K562 (cell line): ENCODE measurements around the gene MAPKAPK2. TPM values are rescaled to one million over a fixed set of nuclear protein-coding genes. Genes with fewer than 3 reads are reported as not detected.

Experiments used
- ATAC-seq: fragments of 200-7000 bp; cut with Tn5 transposase; 3 replicates; pipeline ENCODE4 v1.9.1; 2020; ENCODE audit warnings: moderate library complexity
- BruUV-seq: library from RNA; stranded (reverse); fragments of 400-500 nt; replicated peaks from 2 replicates; lab custom pipeline; 2021; lab: Mats Ljungman, UMichigan
- CTCF ChIA-PET: fragments of 300-600 bp; formaldehyde crosslinking; extraction: SDS; loops from one replicate; lab custom pipeline; 2021; ENCODE audit warnings: low intra/inter-chr PET ratio; lab: Yijun Ruan, JAX
- POLR2A ChIA-PET: fragments of 300-600, 350-650 bp; sonication (Branson Sonifier 250); formaldehyde crosslinking; extraction: SDS; loops from one replicate; lab custom pipeline; 2021; ENCODE audit warnings: antibody characterized with exemption, inconsistent platforms; lab: Yijun Ruan, JAX
- DNase-seq, 4 experiments: peaks; one replicate each; pipeline versions ENCODE4 v3.0.0 to v3.0.0-alpha.2; 2011 to 2018; ENCODE audit warnings: low spot score in 3 of 4, mixed read lengths in 3 of 4; ENCODE audit errors: extremely low read depth in 1 of 4
- FAIRE-seq: peaks from 2 replicates; lab custom pipeline; 2011; peaks lifted over from hg19 to GRCh38; lab: Jason Lieb, UNC
- H2AFZ ChIP-seq: 2 replicates; pipeline ENCODE4 v1.6.0; 2011; ENCODE audit warnings: low read depth, low read length, control low read depth, inconsistent platforms
- H3K27ac ChIP-seq: fragments of 200-600 bp; 3 replicates; pipeline ENCODE4 v1.8.0; 2011; ENCODE audit warnings: low read depth, mild to moderate bottlenecking, control low read depth, inconsistent platforms, low read length, moderate library complexity, mixed read lengths; ENCODE audit errors: extremely low read depth
- H3K27me3 ChIP-seq, 2 experiments: fragments of 300-600 bp in 1 of 2; 2 replicates in 1 of 2; 3 replicates in 1 of 2; pipeline versions ENCODE4 v1.6.0 to v1.8.0; 2011; ENCODE audit warnings: inconsistent platforms in 2 of 2, low read length in 2 of 2, mild to moderate bottlenecking in 1 of 2, mixed read lengths in 1 of 2, moderate library complexity in 1 of 2; ENCODE audit not compliant: control insufficient read depth in 2 of 2, insufficient read depth in 2 of 2
- H3K36me3 ChIP-seq: fragments of 300-600 bp; 3 replicates; pipeline ENCODE4 v1.8.0; 2011; ENCODE audit warnings: mild to moderate bottlenecking, low read length, inconsistent platforms; ENCODE audit not compliant: control insufficient read depth, insufficient read depth
- H3K4me1 ChIP-seq, 2 experiments: fragments of 200-600 bp in 1 of 2; replicated peaks in 1 of 2; 2 replicates in 1 of 2; 3 replicates in 1 of 2; pipeline versions ENCODE4 v1.5.1 to v1.8.0; 2011; ENCODE audit warnings: inconsistent platforms in 2 of 2, low read length in 2 of 2, mild to moderate bottlenecking in 1 of 2, mixed read lengths in 1 of 2, moderate library complexity in 1 of 2; ENCODE audit not compliant: control insufficient read depth in 2 of 2, insufficient read depth in 2 of 2
- H3K4me2 ChIP-seq: 2 replicates; pipeline ENCODE4 v1.6.1; 2011; ENCODE audit warnings: low read length, control low read depth, inconsistent platforms, mixed read lengths; ENCODE audit not compliant: insufficient read depth
- H3K4me3 ChIP-seq: fragments of 200-600 bp; sonication (generic), shearing (Covaris generic); 2 replicates; pipeline ENCODE4 v1.5.1; 2016; ENCODE audit warnings: control low read depth, inconsistent platforms
- H3K79me2 ChIP-seq: fragments of 200-600 bp; 3 replicates; pipeline ENCODE4 v1.8.0; 2011; ENCODE audit warnings: low read length, inconsistent platforms; ENCODE audit not compliant: control insufficient read depth, insufficient read depth
- H3K9ac ChIP-seq, 2 experiments: 2 replicates each; pipeline versions ENCODE4 v1.6.0 to v1.6.1; 2011; ENCODE audit warnings: low read depth in 2 of 2, low read length in 2 of 2, control low read depth in 1 of 2, inconsistent platforms in 1 of 2, mild to moderate bottlenecking in 1 of 2, mixed read lengths in 1 of 2; ENCODE audit not compliant: insufficient read depth in 1 of 2
- H3K9me1 ChIP-seq: one replicate; pipeline ENCODE4 v1.6.0; 2011; ENCODE audit warnings: inconsistent platforms, mild to moderate bottlenecking, low read length, moderate library complexity; ENCODE audit not compliant: control insufficient read depth, insufficient read depth
- H3K9me3 ChIP-seq: replicated peaks from 2 replicates; pipeline ENCODE4 v1.5.1; 2011; ENCODE audit warnings: low read depth, low read length, inconsistent platforms; ENCODE audit not compliant: control insufficient read depth, insufficient read depth
- H4K20me1 ChIP-seq: replicated peaks from 2 replicates; pipeline ENCODE4 v1.6.1; 2011; ENCODE audit warnings: low read length, inconsistent platforms, mixed read lengths; ENCODE audit not compliant: control insufficient read depth, insufficient read depth
- ARID1B ChIP-seq: fragments of 450-650 bp; IDR thresholded peaks from 2 replicates; pipeline ENCODE4 v1.6.1; 2016; ENCODE audit warnings: antibody characterized with exemption, mild to moderate bottlenecking, inconsistent platforms
- BCLAF1 ChIP-seq, 2 experiments: fragments of 450-650 bp in 1 of 2; IDR thresholded peaks; 2 replicates each; pipeline ENCODE4 v1.6.1; 2011 to 2017; ENCODE audit warnings: low read depth in 2 of 2, antibody characterized with exemption in 1 of 2, borderline replicate concordance in 1 of 2, low read length in 1 of 2, mild to moderate bottlenecking in 1 of 2, mixed read lengths in 1 of 2; ENCODE audit not compliant: control insufficient read depth in 1 of 2
- CBFA2T2 ChIP-seq: fragments of 450-650 bp; conservative IDR thresholded peaks from 2 replicates; pipeline ENCODE4 v1.6.1; 2017; ENCODE audit warnings: mild to moderate bottlenecking
- CBFA2T3 ChIP-seq: fragments of 450-650 bp; IDR thresholded peaks from 2 replicates; pipeline ENCODE4 v1.6.1; 2017
- CREBBP ChIP-seq: IDR thresholded peaks from one replicate; pipeline ENCODE4 v1.6.1; 2012; ENCODE audit warnings: low read depth, mild to moderate bottlenecking, control low read depth, inconsistent platforms, low read length
- ERF ChIP-seq: fragments of 450-650 bp; formaldehyde crosslinking; IDR thresholded peaks from 2 replicates; pipeline ENCODE4 v1.4.0; 2020; ENCODE audit warnings: mild to moderate bottlenecking, mixed read lengths
- ETS1 ChIP-seq: conservative IDR thresholded peaks from 2 replicates; pipeline ENCODE4 v1.6.1; 2011; ENCODE audit warnings: low read depth, mild to moderate bottlenecking, low read length; ENCODE audit not compliant: control insufficient read depth
- NONO ChIP-seq, 2 experiments: fragments of 200-400 bp in 1 of 2; fragments of 450-650 bp in 1 of 2; formaldehyde crosslinking in 1 of 2; IDR thresholded peaks; 2 replicates each; pipeline ENCODE4 v1.6.1; 2017; ENCODE audit warnings: low read depth in 2 of 2, mild to moderate bottlenecking in 2 of 2, moderate library complexity in 2 of 2, low read length in 1 of 2
- PTTG1 ChIP-seq: fragments of 450-650 bp; IDR thresholded peaks from 2 replicates; pipeline ENCODE4 v1.6.1; 2016; ENCODE audit warnings: low read depth, mild to moderate bottlenecking, missing genetic modification characterization, missing compliant biosample characterization
- PYGO2 ChIP-seq: fragments of 450-650 bp; IDR thresholded peaks from 2 replicates; pipeline ENCODE4 v1.6.1; 2016; ENCODE audit warnings: mild to moderate bottlenecking, missing genetic modification characterization, moderate library complexity, missing compliant biosample characterization
- TAL1 ChIP-seq: fragments of 450-650 bp; IDR thresholded peaks from 2 replicates; pipeline ENCODE4 v1.6.1; 2016; ENCODE audit warnings: mild to moderate bottlenecking
- TCF15 ChIP-seq: fragments of 250-450 bp; sonication (Bioruptor Pico); IDR thresholded peaks from 2 replicates; pipeline ENCODE4 v1.8.0; 2022; ENCODE audit warnings: moderate library complexity, mild to moderate bottlenecking, inconsistent platforms
- TCF3 ChIP-seq: sonication (generic); formaldehyde crosslinking; IDR thresholded peaks from 2 replicates; pipeline ENCODE4 v1.4.0; 2020; ENCODE audit warnings: mild to moderate bottlenecking, missing genetic modification reagents
- TEAD1 ChIP-seq, 2 experiments: fragments of 450-650 bp in 1 of 2; sonication (generic) in 1 of 2; formaldehyde crosslinking; IDR thresholded peaks; 2 replicates each; pipeline versions ENCODE4 v1.4.0 to v1.8.0; 2020 to 2022; ENCODE audit warnings: mild to moderate bottlenecking in 2 of 2, missing genetic modification reagents in 1 of 2
- ZBTB2 ChIP-seq: fragments of 450-650 bp; IDR thresholded peaks from 2 replicates; pipeline ENCODE4 v1.6.1; 2016; ENCODE audit warnings: antibody characterized with exemption
- ZNF121 ChIP-seq: sonication (generic); formaldehyde crosslinking; conservative IDR thresholded peaks from 2 replicates; pipeline ENCODE4 v1.8.0; 2022; ENCODE audit warnings: missing genetic modification reagents
- WGBS: fragments of 100-300 bp; shearing (Covaris generic); methylation state at CpG from one replicate; pipeline ENCODE4 v1.1.6; 2016; ENCODE audit warnings: low coverage, mixed read lengths; ENCODE audit not compliant: insufficient coverage; ENCODE audit errors: missing lambda C conversion rate; 5-methylcytosine and 5-hydroxymethylcytosine counted together
- in situ Hi-C: fragments of 300-500 bp; cut with MboI; formaldehyde crosslinking; loops from 4 replicates; pipeline ENCODE4 v1.15.0; 2018; ENCODE audit warnings: inconsistent platforms, mixed read lengths
- intact Hi-C: fragments of 100-400 bp; cut with micrococcal nuclease; formaldehyde crosslinking; loops from 2 replicates; pipeline ENCODE4 v1.14.2; 2022
- polyA plus RNA-seq, 8 experiments: library from polyadenylated mRNA; depleted of rRNA in 4 of 8; stranded (reverse) in 5 of 8; unstranded in 3 of 8; fragments of >200 nt; fragmentation: Nextera tagmentation in 2 of 8; fragmentation: Illumina TruSeq in 1 of 8; extraction: Ambion mirVana in 2 of 8; extraction: Trizol in 1 of 8; gene quantifications; 2 replicates each; pipeline versions ENCODE4 v1.2.1 to v1.2.3, GENCODE V29; 2011 to 2014; ENCODE audit warnings: inconsistent platforms in 1 of 8, missing spikeins in 1 of 8
- total RNA-seq, 7 experiments: library from RNA; depleted of rRNA in 6 of 7; stranded (reverse); fragments of >200 nt in 6 of 7; fragmentation: Illumina TruSeq in 2 of 7; extraction: Trizol in 2 of 7; gene quantifications; 2 replicates each; pipeline versions ENCODE4 v1.2.1 to v1.2.3, GENCODE V29; 2011 to 2021; ENCODE audit warnings: low replicate concordance in 1 of 7

The MAPKAPK2 gene
- total and polyA plus RNA-seq, 9 of the 15 experiments (the other 6 are each of a cell fraction or from before 2014, with no cell fraction given): 0.63 to 94.2 (median 52.1) TPM

GRCh38 chr1:206691604-206692003, 6.9 kb downstream of the MAPKAPK2 start:
- BruUV-seq: no TSS peak
- no peak for TF ChIP-seq ETS1
- no peak for TF ChIP-seq BCLAF1 (IDR thresholded peaks at IDR 0.05; ENCODE audit: borderline replicate concordance in 1 of 2, control insufficient read depth in 1 of 2, low read depth in 2 of 2, low read length in 1 of 2)
- TF ChIP-seq CBFA2T2: peak; percentile 57
- TF ChIP-seq TCF3: peak; percentile 77
- no peak for TF ChIP-seq ERF (CRISPR knock-in tag)
- no peak for TF ChIP-seq NONO (IDR thresholded peaks at IDR 0.05; ENCODE audit: low read depth in 2 of 2, low read length in 1 of 2)
- TF ChIP-seq ZBTB2: no peak
- TF ChIP-seq ZNF121 (CRISPR knock-in tag): no peak
- peak; percentile 72; the same call in 1 of the 2 replicates for TF ChIP-seq TAL1
- peak; percentile 68 for TF ChIP-seq ARID1B
- TF ChIP-seq CREBBP: no peak
- no peak for TF ChIP-seq TCF15 (CRISPR knock-in tag)
- TF ChIP-seq TEAD1 (CRISPR knock-in tag; IDR thresholded peaks at IDR 0.05): no peak
- TF ChIP-seq CBFA2T3: peak; percentile 80
- no peak for TF ChIP-seq PYGO2 (tag)
- TF ChIP-seq PTTG1 (tag): no peak

More at GRCh38 chr1:206691604-206692003, 6.9 kb downstream of the MAPKAPK2 start:
- Histone ChIP-seq H3K4me2 (no peak overlapping the region), H3K27me3 (no peaks in the 10 kb centered on the region), H3K9me1 (peaks cover 22% of the 10 kb centered on the region), H3K9ac (peak overlapping the region in 1 of 2 experiments; percentile 81; a peak in 2 of 4 replicates), H3K9me3 (no peaks in the 10 kb centered on the region), H3K4me1 (peaks cover 41 to 63% of the 10 kb centered on the region in 2 experiments), H3K27ac (no peak overlapping the region), H4K20me1 (peaks cover 82% of the 10 kb centered on the region), H2AFZ (no peak overlapping the region), H3K79me2 (peaks cover 99% of the 10 kb centered on the region), H3K4me3 (no peak overlapping the region), H3K36me3 (peaks cover 34% of the 10 kb centered on the region; the same call in 2 of the 3 replicates)
- CTCF ChIA-PET: interaction anchor here (0.6 kb wide), 1 partner anchor 225 kb away, joined by 3 read pairs; no protein-coding TSS in a partner anchor
- ATAC-seq: peak; percentile 42
- POLR2A ChIA-PET: interaction anchor here (0.5 to 10.1 kb wide), 14 partner anchors 8 to 891 kb away, joined by 3 to 130 read pairs (median 3); partner anchors contain the start of gene FCMR
- no peak for FAIRE-seq
- WGBS: 36% methylated on average over 8 of the region's 8 CpGs
- in situ Hi-C loops (no loop called here), intact Hi-C loops (no loop called here)
- peak in 2 of 4 experiments; percentile 20 to 55 for DNase-seq
